Measurements from ENCODE around the gene HOXB6. TPM values are rescaled to one million over a fixed set of nuclear protein-coding genes. Genes with fewer than 3 reads are reported as not detected.

The HOXB6 gene
- polyA plus RNA-seq, 3 donors, result not detected

GRCh38 chr17:48594538-48595277 lies 10.1 kb downstream of the HOXB6 start:
- H4K20me1 ChIP-seq (ENCODE audit: insufficient read depth, low read length), result no peaks in the 10 kb centered on the region
- TF ChIP-seq CTCF (IDR thresholded peaks at IDR 0.05), result no peak
- H3K27ac ChIP-seq (ENCODE audit: low read depth in 1 of 2, low read length in 2 of 2), result no peak overlapping the region
- H3K9ac ChIP-seq (ENCODE audit: insufficient read depth, low read length, poor library complexity, severe bottlenecking), result no peak overlapping the region
- DNase-seq, result no peak
- peaks cover 0 to 35% (median 15%) of the 10 kb centered on the region in 7 donors for H3K9me3 Mint-ChIP-seq
- H3K4me3 ChIP-seq (replicated peaks in 1 of 3; ENCODE audit: low read depth in 2 of 3, low read length in 3 of 3), result no peak overlapping the region
- no peak overlapping the region for H3K4me2 ChIP-seq (replicated peaks; ENCODE audit: extremely low read depth, low read length, poor library complexity, severe bottlenecking)
- peaks cover 45% of the 10 kb centered on the region for H3K4me1 Mint-ChIP-seq
- WGBS (ENCODE audit: insufficient coverage), result 88% methylated on average over 16 of the region's 25 CpGs
- H3K4me3 Mint-ChIP-seq, result peak overlapping the region in 1 of 2 donors; percentile 92
- H3K4me1 ChIP-seq (ENCODE audit: control insufficient read depth in 1 of 2, insufficient read depth in 2 of 2, low read length in 2 of 2), result peaks cover 27 to 38% of the 10 kb centered on the region in 2 donors
- peaks cover 12 to 30% of the 10 kb centered on the region in 2 donors for H3K36me3 Mint-ChIP-seq
- no peaks in the 10 kb centered on the region for H3K79me2 ChIP-seq (ENCODE audit: insufficient read depth, low read length)
- no peaks in the 10 kb centered on the region for H3K36me3 ChIP-seq (replicated peaks in 1 of 2; ENCODE audit: control insufficient read depth in 1 of 2, insufficient read depth in 2 of 2, low read length in 2 of 2)
- no peak overlapping the region for H2AFZ ChIP-seq (ENCODE audit: insufficient read depth, low read depth, low read length, poor library complexity, severe bottlenecking)
- H3K27me3 ChIP-seq (ENCODE audit: control insufficient read depth in 2 of 2, insufficient read depth in 2 of 2, low read length in 2 of 2), result peaks cover 78 to 100% of the 10 kb centered on the region in 2 donors
- no peak overlapping the region for H3K27ac Mint-ChIP-seq
- intact Hi-C loops (cut with micrococcal nuclease), result loop anchor here (5.0 kb wide), 2 partner anchors 102 to 257 kb away; no protein-coding TSS in a partner anchor
- peaks cover 99 to 100% (median 100%) of the 10 kb centered on the region in 3 donors for H3K27me3 Mint-ChIP-seq (ENCODE audit: low read depth in 3 of 3)
- peaks cover 0 to 44% of the 10 kb centered on the region in 2 donors for H3K9me3 ChIP-seq (replicated peaks in 1 of 2; ENCODE audit: control insufficient read depth in 1 of 2, insufficient read depth in 1 of 2, low read length in 2 of 2)

GRCh38 chr17:48593840-48594537 lies 10.8 kb downstream of the HOXB6 start:
- WGBS (ENCODE audit: insufficient coverage), result 20% methylated on average over 27 of the region's 37 CpGs
- Histone ChIP-seq H4K20me1 (ENCODE audit: insufficient read depth, low read length) (no peaks in the 10 kb centered on the region), H3K4me1 (ENCODE audit: control insufficient read depth in 1 of 2, insufficient read depth in 2 of 2, low read length in 2 of 2) (peaks cover 27 to 38% of the 10 kb centered on the region in 2 donors), H3K9me3 (replicated peaks in 1 of 2; ENCODE audit: control insufficient read depth in 1 of 2, insufficient read depth in 1 of 2, low read length in 2 of 2) (peaks cover 0 to 37% of the 10 kb centered on the region in 2 donors), H3K79me2 (ENCODE audit: insufficient read depth, low read length) (no peaks in the 10 kb centered on the region), H3K9ac (ENCODE audit: insufficient read depth, low read length, poor library complexity, severe bottlenecking) (no peak overlapping the region), H3K27me3 (ENCODE audit: control insufficient read depth in 2 of 2, insufficient read depth in 2 of 2, low read length in 2 of 2) (peaks cover 78 to 100% of the 10 kb centered on the region in 2 donors), H3K36me3 (replicated peaks in 1 of 2; ENCODE audit: control insufficient read depth in 1 of 2, insufficient read depth in 2 of 2, low read length in 2 of 2) (no peaks in the 10 kb centered on the region), H3K4me3 (replicated peaks in 1 of 3; ENCODE audit: low read depth in 2 of 3, low read length in 3 of 3) (no peak overlapping the region), H2AFZ (ENCODE audit: insufficient read depth, low read depth, low read length, poor library complexity, severe bottlenecking) (no peak overlapping the region), H3K4me2 (replicated peaks; ENCODE audit: extremely low read depth, low read length, poor library complexity, severe bottlenecking) (no peak overlapping the region), H3K27ac (ENCODE audit: low read depth in 1 of 2, low read length in 2 of 2) (no peak overlapping the region)
- Mint-ChIP-seq H3K36me3 (peaks cover 12 to 31% of the 10 kb centered on the region in 2 donors), H3K27ac (no peak overlapping the region), H3K9me3 (peaks cover 0 to 38% (median 15%) of the 10 kb centered on the region in 7 donors), H3K4me3 (peak overlapping the region in 1 of 2 donors; percentile 92), H3K27me3 (ENCODE audit: low read depth in 3 of 3) (peaks cover 99 to 100% (median 100%) of the 10 kb centered on the region in 3 donors), H3K4me1 (peaks cover 50% of the 10 kb centered on the region)
- DNase-seq, result peak; percentile 53 to 66 (median 54)
- intact Hi-C loops (cut with micrococcal nuclease), result loop anchor here (5.0 kb wide), 2 partner anchors 102 to 257 kb away; no protein-coding TSS in a partner anchor
- peak; percentile 82 for TF ChIP-seq CTCF (IDR thresholded peaks at IDR 0.05)

Data from CD14-positive monocyte (primary cell).